ENCODE data around the gene ZMYM2.

The ZMYM2 gene

DNA sequence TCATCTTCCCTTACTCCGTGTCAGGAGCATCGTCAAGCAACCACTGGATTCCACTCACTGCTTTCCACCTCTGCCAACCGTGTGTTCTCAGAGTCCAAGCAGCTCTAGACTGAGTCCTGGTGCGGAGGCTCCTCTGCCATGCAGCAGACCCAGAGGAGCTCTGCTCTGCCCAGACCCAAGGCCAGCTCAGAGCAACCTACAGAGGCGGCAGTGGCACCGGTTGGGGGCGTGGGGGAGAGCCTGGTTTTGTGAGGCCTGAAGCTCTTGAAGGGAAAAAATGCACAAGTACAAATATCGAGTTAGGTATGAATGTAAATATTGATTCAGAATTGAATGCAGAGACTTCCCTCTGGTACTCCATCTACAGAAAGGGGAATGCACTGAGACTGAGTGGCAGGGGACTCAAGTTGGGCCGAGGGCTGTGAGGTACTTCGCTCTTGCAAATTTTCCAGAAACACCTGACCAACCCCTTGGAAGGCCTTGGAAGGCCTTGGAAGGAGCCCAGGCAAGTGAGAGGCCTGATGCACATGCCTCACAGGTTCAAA is 155.6 kb downstream of the ZMYM2 start:
- DNase-seq (ENCODE audit: low read depth) = no peak
- H3K4me3 ChIP-seq (ENCODE audit: low read length) = no peak overlapping the region
- TF ChIP-seq, protein P1, sequence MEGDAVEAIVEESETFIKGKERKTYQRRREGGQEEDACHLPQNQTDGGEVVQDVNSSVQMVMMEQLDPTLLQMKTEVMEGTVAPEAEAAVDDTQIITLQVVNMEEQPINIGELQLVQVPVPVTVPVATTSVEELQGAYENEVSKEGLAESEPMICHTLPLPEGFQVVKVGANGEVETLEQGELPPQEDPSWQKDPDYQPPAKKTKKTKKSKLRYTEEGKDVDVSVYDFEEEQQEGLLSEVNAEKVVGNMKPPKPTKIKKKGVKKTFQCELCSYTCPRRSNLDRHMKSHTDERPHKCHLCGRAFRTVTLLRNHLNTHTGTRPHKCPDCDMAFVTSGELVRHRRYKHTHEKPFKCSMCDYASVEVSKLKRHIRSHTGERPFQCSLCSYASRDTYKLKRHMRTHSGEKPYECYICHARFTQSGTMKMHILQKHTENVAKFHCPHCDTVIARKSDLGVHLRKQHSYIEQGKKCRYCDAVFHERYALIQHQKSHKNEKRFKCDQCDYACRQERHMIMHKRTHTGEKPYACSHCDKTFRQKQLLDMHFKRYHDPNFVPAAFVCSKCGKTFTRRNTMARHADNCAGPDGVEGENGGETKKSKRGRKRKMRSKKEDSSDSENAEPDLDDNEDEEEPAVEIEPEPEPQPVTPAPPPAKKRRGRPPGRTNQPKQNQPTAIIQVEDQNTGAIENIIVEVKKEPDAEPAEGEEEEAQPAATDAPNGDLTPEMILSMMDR (IDR thresholded peaks at IDR 0.05; ENCODE audit: insufficient read depth, low read depth, low read length, missing control alignments) = no peak

DNA sequence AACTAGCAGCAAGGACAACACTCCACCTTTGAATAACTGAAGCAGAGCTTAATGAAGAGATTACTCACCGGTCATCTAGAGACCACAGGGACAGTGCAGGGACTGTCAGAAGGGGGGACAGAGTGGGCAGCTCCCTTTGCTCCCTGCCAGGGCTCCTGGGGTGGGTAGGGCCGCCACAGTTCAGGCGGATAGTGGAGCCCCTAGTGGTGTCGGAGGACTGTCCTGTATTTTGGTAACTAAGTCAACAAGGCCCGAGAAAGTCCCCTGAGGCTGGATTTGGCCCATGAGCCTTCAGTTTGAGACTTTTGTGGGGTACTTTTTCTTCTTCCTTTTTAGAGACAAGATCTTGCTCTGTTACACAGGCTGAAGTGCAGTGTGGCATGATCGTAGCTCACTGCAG is 157.7 kb downstream of the ZMYM2 start:
- H3K4me3 ChIP-seq (ENCODE audit: low read length) = no peak overlapping the region

DNA sequence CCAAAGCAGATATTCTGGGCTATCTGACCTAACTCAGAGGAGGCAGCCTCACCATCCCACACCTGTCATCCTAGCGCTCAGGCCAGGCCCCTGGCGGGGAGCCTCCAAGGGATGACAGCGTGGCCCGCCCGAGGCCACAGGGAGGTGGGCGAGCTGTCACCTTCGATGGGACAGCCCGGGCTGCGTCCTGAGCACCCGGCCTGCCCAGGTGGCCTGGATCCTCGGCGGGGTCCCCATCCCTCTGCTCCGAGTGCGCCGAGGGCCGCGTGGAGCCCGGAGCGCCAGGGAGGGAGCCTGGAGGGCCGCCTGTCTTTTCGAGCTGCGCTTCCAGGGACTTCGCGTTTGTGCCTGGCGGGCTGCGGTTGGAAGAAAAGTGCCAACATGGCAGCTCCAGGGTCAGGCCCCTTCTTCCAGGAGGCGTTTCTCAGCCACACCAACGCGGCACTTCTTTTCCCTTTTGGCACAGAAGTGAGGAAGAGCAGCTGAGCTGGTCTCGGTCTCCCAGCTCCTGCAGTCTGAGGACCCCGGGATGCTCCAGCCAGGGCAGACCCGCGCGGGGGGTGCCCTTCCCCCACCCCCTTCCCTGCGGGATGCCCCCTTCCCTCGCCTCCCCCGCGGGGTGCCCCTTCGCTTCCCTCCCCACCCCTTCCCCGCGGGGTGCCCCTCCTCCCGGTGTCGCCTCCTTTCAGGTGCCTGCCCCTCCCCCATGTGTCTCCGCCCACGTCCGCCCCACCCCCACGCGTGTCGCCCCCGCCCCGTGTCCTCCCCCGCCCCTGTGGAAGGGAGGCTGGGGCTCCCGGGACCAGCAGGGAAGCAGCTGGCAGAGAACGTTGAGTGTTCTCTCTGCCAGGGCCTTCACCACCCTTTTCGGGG is 160.0 kb downstream of the ZMYM2 start:
- peak; percentile 17 for DNase-seq (ENCODE audit: low read depth)
- peak overlapping the region; percentile 60 for H3K4me3 ChIP-seq (ENCODE audit: low read length)
- TF ChIP-seq, protein P1 (IDR thresholded peaks at IDR 0.05; ENCODE audit: insufficient read depth, low read depth, low read length, missing control alignments) = no peak

More for the DNA sequence above, 157.7 kb downstream of the ZMYM2 start:
- DNase-seq (ENCODE audit: low read depth) = no peak
- TF ChIP-seq, protein P1 (IDR thresholded peaks at IDR 0.05; ENCODE audit: insufficient read depth, low read depth, low read length, missing control alignments) = no peak

DNA sequence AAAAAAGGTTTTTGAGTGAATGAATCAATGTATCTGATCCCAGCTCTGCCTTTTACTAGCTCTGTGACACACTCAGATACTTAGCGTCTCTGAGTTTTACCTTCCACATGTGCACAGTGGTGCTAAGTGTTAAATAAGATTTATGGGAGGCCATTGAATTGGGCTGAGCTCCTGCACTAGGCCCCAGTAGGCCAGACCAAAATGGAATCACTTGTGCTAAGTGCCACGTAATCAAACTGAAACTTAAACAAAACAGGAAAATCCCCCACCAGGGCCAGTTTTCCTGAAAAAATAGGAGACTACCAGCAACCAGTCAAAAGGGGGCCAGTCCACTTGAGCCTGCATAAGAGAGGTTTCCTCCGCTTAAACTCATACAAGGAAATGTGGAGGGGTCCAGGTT is 161.4 kb downstream of the ZMYM2 start:
- no peak overlapping the region for H3K4me3 ChIP-seq (ENCODE audit: low read length)
- no peak for DNase-seq (ENCODE audit: low read depth)
- TF ChIP-seq, protein P1 (IDR thresholded peaks at IDR 0.05; ENCODE audit: insufficient read depth, low read depth, low read length, missing control alignments) = no peak

DNA sequence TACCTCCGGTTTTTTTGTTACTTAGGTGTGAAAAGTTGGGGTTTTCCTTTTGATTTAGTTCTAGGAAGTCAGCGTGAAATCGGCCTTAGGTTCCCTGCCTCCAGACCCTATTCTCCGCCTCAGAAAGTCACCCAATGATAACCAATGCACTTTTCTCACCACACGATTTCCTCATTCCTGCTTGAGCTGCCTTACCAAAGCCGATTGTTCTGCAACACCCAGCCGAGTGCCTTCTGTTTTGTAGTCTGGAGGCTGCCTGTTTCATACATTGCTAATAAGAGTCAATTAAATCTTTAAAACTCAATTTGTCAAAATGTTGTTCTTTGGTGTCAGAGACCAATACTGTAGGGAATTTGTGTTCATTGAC is 162.6 kb downstream of the ZMYM2 start:
- peak overlapping the region; percentile 29 for H3K4me3 ChIP-seq (ENCODE audit: low read length)
- TF ChIP-seq, protein P1 (IDR thresholded peaks at IDR 0.05; ENCODE audit: insufficient read depth, low read depth, low read length, missing control alignments) = no peak
- DNase-seq (ENCODE audit: low read depth) = no peak

DNA sequence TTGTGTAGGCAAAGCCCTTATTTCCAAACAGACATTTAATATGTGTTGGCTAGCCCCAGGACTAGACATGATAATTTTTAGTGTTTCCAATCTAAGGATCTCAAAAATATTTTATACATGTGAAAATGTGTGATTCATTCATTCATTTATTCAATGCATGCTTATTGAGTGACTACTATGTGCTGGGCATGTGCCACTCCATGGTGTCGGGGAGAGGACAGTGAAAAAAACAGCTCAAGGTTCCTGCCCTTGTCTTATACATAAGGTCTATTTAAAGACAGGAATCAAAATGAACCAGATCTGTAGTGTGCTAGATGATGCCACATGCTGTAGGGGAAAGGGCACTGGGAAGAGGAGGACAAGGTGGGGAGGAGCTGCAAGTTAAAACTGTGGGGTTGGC is 165.8 kb downstream of the ZMYM2 start:
- TF ChIP-seq, protein P1 (IDR thresholded peaks at IDR 0.05; ENCODE audit: insufficient read depth, low read depth, low read length, missing control alignments) = no peak
- no peak overlapping the region for H3K4me3 ChIP-seq (ENCODE audit: low read length)
- peak; percentile 13 for DNase-seq (ENCODE audit: low read depth)

All from epithelial cell of esophagus (primary cell).